GM21786 (cell line): ENCODE results near the gene SPACA9.
A peak's percentile ranks its signal among the peaks of the same experiment; 100 is the strongest.

Experiments used
- ATAC-seq: cut with Tn5 transposase; IDR thresholded peaks from one replicate; pipeline ENCODE4 v1.9.1; 2021; ENCODE audit not compliant: unreplicated experiment

The SPACA9 gene

DNA sequence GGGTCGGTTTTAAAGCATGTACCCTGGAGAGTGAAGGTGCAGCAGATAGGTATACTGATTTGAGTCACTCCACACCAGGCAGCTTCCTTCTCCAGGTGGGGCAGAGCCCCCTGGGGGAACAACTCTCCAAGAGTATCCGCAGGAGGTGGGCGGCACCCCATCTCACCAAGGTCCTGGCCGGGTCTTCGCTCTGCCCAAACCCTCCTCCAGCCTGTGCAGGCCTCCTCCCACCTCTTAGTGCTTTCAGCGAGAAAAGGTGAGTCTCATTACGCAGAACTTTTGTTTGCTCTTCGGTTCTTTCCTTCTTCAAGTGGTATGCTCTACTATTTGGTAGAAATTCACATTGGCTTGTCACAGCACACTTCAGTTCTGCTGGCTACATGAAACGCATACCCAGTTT, 13.7 kb downstream of the SPACA9 start:
- no peak for ATAC-seq

DNA sequence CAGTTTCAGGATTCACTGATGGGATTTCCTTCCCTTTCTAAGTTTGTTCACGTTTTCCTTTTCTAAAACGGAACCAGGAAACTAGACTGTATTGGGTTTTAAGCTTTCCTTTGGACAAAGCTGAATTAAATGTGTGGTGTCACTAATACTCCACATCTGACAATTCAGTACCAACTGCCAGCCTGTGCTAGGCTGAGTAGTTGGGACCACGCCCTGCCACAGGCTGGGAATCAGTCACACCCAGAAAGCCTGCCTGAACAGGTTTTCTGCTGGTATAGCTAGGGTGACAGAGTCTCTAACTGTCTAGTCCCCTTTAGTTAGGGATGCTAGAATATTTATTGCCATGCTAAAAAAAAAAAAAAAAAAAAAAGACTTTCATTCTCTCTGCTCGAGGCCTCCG, 15.6 kb downstream of the SPACA9 start:
- no peak for ATAC-seq

- no peak for ATAC-seq
Observed at GRCh38 chr9:132894862-132895835, 16.5 kb downstream of the SPACA9 start.

- ATAC-seq = no peak
Observed at GRCh38 chr9:132896264-132896663, 17.6 kb downstream of the SPACA9 start.

- ATAC-seq = no peak
Observed at GRCh38 chr9:132896906-132897305, 18.2 kb downstream of the SPACA9 start.

GRCh38 chr9:132898051-132898450, 19.4 kb downstream of the SPACA9 start:
- no peak for ATAC-seq

DNA sequence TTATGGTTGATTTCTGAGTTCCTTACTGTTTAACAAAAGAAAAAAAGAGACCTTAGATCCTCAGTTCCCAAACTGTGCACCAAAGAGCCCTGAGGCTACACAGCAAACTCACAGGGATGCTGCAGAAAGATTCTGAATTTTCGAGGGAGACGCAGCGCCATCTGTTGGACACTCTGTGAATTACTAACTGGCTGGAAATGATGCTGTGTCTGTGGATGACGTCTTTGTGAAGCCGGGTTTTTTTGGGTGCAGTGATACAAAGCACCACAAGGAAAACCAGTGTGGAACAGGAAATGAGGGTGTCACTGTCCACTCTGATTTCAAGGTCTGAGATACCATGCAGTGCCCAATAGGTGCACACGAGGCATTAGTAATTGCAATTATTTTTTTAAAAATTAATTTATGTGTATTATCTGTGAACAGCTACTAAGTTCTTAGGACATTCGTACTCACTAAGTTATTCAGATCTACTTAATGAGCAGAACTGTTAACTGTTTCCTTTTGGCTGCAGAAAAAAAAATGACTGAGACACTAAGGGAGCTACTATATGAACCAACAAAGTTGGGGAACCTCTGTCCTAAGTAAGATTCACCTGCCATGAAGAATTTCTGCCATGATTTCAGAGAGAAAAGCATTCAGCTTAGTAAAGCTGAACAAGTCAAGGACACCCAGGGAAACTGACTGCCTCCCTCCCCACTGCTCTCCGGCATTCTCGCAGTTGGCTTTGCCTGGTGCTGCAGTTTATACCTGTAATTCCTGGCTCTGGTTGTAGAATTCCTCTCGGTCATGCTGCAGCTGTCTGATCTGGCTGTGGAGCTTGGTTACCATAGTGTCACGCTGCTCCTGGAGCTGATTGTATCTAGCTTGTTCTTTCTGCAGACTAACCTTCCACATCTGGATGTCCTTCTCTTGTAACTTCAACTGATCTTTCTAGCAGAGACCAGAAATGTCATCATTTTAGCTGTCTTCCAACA, 23.4 kb downstream of the SPACA9 start:
- peak; percentile 58 for ATAC-seq

DNA sequence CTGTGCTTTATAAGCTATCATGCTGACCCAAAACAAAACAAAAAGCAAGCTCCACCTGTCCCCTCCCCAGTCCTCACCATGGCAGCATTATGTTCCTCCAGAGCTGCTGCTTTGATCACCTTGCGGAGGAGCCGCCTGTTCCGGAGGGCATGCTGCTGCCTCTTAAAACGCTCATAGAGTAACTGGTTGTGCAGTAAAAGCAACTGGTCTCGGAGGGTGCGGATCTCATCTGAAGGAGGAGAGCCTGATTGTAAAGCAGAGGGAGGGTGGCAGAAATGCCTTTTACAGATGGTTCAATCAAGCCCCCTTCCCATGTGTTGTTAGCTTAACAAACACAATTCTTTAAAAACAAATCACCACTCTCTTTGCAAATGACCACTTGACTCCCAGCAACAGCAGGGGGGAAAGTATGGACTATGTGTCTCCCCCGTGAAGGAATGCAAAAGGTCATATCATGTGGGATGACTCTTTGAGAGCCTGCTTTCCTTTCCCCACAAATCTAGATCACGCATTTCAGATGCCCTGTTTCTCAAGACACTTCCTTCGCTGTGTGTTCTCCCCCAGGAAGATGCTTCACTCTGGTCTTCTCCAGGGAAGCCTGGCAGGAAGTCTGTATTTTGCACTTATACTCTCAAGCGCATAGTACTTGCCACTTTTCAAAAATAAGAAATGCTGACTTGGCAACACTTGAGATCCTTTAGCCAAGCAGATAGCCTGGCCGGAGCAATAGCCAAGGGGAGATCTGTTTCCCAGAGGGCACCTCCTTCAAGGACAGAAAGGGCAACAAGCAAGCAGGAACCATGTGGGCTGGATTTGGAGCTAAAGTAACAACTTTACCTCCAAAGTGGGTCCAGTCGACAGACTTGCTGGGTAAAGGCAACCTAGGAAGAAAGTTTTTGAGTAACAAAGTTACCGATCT, 25.1 kb downstream of the SPACA9 start:
- ATAC-seq = no peak

GRCh38 chr9:132905726-132906125, 27.0 kb downstream of the SPACA9 start:
- no peak for ATAC-seq

GRCh38 chr9:132908635-132909034, 29.9 kb downstream of the SPACA9 start:
- ATAC-seq = no peak

- no peak for ATAC-seq
Observed at GRCh38 chr9:132909311-132909710, 30.6 kb downstream of the SPACA9 start.

- ATAC-seq = no peak
Observed at GRCh38 chr9:132910376-132910775, 31.7 kb downstream of the SPACA9 start.

- ATAC-seq = no peak
Observed at GRCh38 chr9:132912131-132912530, 33.4 kb downstream of the SPACA9 start.

- ATAC-seq = no peak
Observed at GRCh38 chr9:132914924-132915323, 36.2 kb downstream of the SPACA9 start.

GRCh38 chr9:132919614-132920268, 41.0 kb downstream of the SPACA9 start:
- no peak for ATAC-seq

DNA sequence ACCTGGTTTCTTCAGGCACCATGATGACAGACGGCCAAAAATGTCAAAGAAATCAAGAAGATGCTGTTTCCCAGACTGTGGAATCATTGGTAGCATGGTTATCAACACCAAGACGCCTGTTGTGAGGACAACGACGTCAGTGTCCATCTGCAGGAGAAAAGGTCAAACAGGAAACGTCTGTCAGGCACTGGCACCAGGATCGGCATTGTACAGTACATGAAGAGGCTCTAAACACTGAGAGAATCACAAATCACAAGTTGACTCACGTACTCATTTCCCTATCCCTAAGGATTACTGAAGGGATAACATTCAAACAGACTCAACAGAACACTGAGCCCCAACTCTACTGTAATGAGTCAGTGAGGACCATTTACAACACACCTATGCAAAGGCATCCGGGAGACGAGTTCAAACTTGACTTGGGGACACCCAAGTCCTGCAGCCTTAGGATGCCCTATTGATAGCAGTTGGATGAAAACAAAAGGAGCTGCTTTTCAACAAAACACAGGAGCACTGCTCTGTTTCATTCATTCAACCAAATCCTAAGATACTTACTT, 44.7 kb downstream of the SPACA9 start:
- no peak for ATAC-seq

DNA sequence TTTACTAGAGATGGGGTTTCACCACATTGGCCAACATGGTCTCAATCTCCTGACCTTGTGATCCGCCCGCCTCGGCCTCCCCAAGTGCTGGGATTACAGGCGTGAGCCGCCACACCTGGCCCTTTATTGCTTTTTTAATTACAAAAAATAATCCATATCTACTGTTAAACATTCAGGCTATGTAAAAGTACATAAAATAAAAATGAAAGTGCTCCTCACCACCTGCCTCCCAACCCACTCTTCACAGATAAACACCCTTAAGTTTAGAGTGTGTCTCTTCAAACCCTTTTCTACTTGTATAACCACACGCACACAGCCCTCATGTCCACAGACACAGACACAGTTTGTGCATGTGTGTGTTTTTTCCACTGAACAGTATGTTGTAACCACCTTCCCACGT, 49.0 kb downstream of the SPACA9 start:
- no peak for ATAC-seq

DNA sequence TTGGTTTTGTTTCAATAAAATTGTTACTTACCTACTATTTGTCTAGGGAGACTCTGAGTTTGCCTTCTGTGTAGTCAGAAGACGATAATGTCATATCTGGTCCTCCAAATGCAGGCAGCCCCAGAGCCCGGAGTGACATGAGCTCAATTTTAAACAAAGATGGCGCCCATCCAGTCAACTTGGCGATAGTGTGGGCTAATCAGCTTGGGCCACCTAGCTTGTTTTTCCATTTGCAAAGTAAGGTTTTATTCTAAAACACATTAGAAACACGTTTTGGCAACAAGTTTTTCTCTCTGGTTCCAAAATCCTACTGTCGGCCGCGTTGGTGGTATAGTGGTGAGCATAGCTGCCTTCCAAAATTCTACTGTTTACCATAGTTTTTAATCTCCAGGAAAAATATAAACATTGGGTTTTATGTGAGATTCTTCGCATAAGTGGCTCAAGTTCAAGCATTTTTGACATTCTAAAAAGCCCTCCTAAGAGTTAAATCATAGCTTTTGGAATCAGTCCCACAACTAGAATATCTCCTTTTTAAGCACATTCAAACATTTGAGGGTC, 52.6 kb downstream of the SPACA9 start:
- no peak for ATAC-seq

DNA sequence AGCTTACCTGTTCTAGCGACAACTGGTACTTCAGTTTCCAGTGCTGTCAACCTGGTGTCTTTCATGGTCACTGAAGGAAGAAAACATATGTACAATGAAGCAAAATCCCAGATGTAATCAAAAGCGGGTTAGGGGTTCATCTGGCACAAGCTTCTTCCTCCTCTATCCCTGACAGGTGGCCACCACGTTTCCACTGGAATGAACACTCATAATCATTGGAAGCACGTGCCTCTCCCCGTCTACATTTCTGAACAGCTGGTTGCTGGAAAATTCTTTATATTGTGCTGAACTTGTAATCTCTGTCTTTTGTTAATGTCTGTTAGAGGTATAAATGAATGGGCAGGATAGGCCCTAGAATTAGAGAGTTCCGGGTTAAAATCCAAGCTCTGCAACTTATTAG, 56.3 kb downstream of the SPACA9 start:
- no peak for ATAC-seq
